Large intestine (tissue), 3 donors: ENCODE data around the gene TMEM179. TPM values are rescaled to one million over a fixed set of nuclear protein-coding genes. Genes with fewer than 3 reads are reported as not detected.

Source experiments
- DNase-seq, 2 donors: peaks; one replicate each; pipeline versions ENCODE4 v3.0.0 to v3.0.0-alpha.2; 2013
- H3K27ac ChIP-seq: one replicate; pipeline ENCODE4 v1.5.1; 2013; ENCODE audit warnings: low read length
- H3K27me3 ChIP-seq: 2 replicates; pipeline ENCODE4 v1.6.1; 2013; ENCODE audit warnings: low read length; ENCODE audit not compliant: control insufficient read depth, insufficient read depth
- H3K36me3 ChIP-seq: 2 replicates; pipeline ENCODE4 v1.6.1; 2013; ENCODE audit warnings: low read length; ENCODE audit not compliant: control insufficient read depth, insufficient read depth
- H3K4me1 ChIP-seq: one replicate; pipeline ENCODE4 v1.6.1; 2013; ENCODE audit warnings: low read length; ENCODE audit not compliant: control insufficient read depth, insufficient read depth
- H3K4me3 ChIP-seq: one replicate; pipeline ENCODE4 v1.5.1; 2013; ENCODE audit warnings: low read length
- H3K9me3 ChIP-seq: one replicate; pipeline ENCODE4 v1.6.1; 2013; ENCODE audit warnings: mild to moderate bottlenecking, low read depth, low read length, moderate library complexity; ENCODE audit not compliant: control insufficient read depth
- WGBS: methylation state at CpG from one replicate; pipeline ENCODE4 v1.1.5; 2013; ENCODE audit warnings: low lambda C conversion rate; ENCODE audit not compliant: insufficient coverage; 5-methylcytosine and 5-hydroxymethylcytosine counted together
- polyA plus RNA-seq: library from polyadenylated mRNA; unstranded; fragments of 120-200 nt; gene quantifications from one replicate; pipeline ENCODE4 v1.2.1, GENCODE V29; 2013

Gene TMEM179
- polyA plus RNA-seq, 1 donor, result 11.8 TPM

- DNase-seq, result no peak
Measured at GRCh38 chr14:104561632-104562495, 42.7 kb downstream of the TMEM179 start.

GRCh38 chr14:104561124-104561557 is 43.4 kb downstream of the TMEM179 start:
- Histone ChIP-seq H3K27me3 (peaks cover 20% of the 10 kb centered on the region), H3K36me3 (no peaks in the 10 kb centered on the region), H3K4me3 (no peak overlapping the region), H3K27ac (no peak overlapping the region), H3K4me1 (peaks cover 8% of the 10 kb centered on the region), H3K9me3 (no peaks in the 10 kb centered on the region)
- DNase-seq, result no peak
- WGBS, result no CpG with 5 or more reads among the region's 17 CpGs

More at GRCh38 chr14:104561632-104562495, 42.7 kb downstream of the TMEM179 start:
- Histone ChIP-seq H3K9me3 (no peaks in the 10 kb centered on the region), H3K27ac (no peak overlapping the region), H3K36me3 (no peaks in the 10 kb centered on the region), H3K27me3 (peaks cover 20% of the 10 kb centered on the region), H3K4me1 (peaks cover 8% of the 10 kb centered on the region), H3K4me3 (no peak overlapping the region)
- WGBS, result 80% methylated on average over 2 of the region's 23 CpGs

- WGBS, result no CpG with 5 or more reads among the region's 3 CpGs
- no peak overlapping the region for H3K4me3 ChIP-seq
- peaks cover 8% of the 10 kb centered on the region for H3K4me1 ChIP-seq
- H3K36me3 ChIP-seq, result no peaks in the 10 kb centered on the region
- no peak for DNase-seq
- H3K9me3 ChIP-seq, result no peaks in the 10 kb centered on the region
- no peak overlapping the region for H3K27ac ChIP-seq
- H3K27me3 ChIP-seq, result peaks cover 18% of the 10 kb centered on the region
Measured at GRCh38 chr14:104560586-104560945, 44.0 kb downstream of the TMEM179 start.

GRCh38 chr14:104559804-104560585 is 44.6 kb downstream of the TMEM179 start:
- Histone ChIP-seq H3K27me3 (peaks cover 13% of the 10 kb centered on the region), H3K4me1 (peaks cover 8% of the 10 kb centered on the region), H3K9me3 (no peaks in the 10 kb centered on the region), H3K27ac (no peak overlapping the region), H3K4me3 (no peak overlapping the region), H3K36me3 (no peaks in the 10 kb centered on the region)
- no peak for DNase-seq
- WGBS, result no CpG with 5 or more reads among the region's 21 CpGs

- no peak overlapping the region for H3K27ac ChIP-seq
- H3K4me1 ChIP-seq, result peaks cover 9% of the 10 kb centered on the region
- H3K27me3 ChIP-seq, result peaks cover 5% of the 10 kb centered on the region
- no CpG with 5 or more reads among the region's 15 CpGs for WGBS
- no peaks in the 10 kb centered on the region for H3K9me3 ChIP-seq
- no peak overlapping the region for H3K4me3 ChIP-seq
- no peaks in the 10 kb centered on the region for H3K36me3 ChIP-seq
- DNase-seq, result no peak
Measured at GRCh38 chr14:104559028-104559803, 45.4 kb downstream of the TMEM179 start.

- H3K27me3 ChIP-seq, result peaks cover 3% of the 10 kb centered on the region
- no peaks in the 10 kb centered on the region for H3K9me3 ChIP-seq
- H3K36me3 ChIP-seq, result no peaks in the 10 kb centered on the region
- WGBS, result no CpG with 5 or more reads among the region's 16 CpGs
- H3K4me3 ChIP-seq, result no peak overlapping the region
- DNase-seq, result no peak
- peaks cover 3% of the 10 kb centered on the region for H3K4me1 ChIP-seq
- H3K27ac ChIP-seq, result no peak overlapping the region
Measured at GRCh38 chr14:104558231-104559027, 46.1 kb downstream of the TMEM179 start.

GRCh38 chr14:104557766-104558165 is 46.8 kb downstream of the TMEM179 start:
- Histone ChIP-seq H3K36me3 (no peaks in the 10 kb centered on the region), H3K9me3 (no peaks in the 10 kb centered on the region), H3K27ac (no peak overlapping the region), H3K4me1 (peaks cover 3% of the 10 kb centered on the region), H3K4me3 (no peak overlapping the region), H3K27me3 (peaks cover 3% of the 10 kb centered on the region)
- DNase-seq, result no peak
- no CpG with 5 or more reads among the region's 1 CpG for whole genome bisulfite sequencing

- Histone ChIP-seq H3K27ac (no peak overlapping the region), H3K36me3 (no peaks in the 10 kb centered on the region), H3K4me3 (no peak overlapping the region), H3K4me1 (peaks cover 3% of the 10 kb centered on the region), H3K27me3 (peaks cover 3% of the 10 kb centered on the region), H3K9me3 (no peaks in the 10 kb centered on the region)
- no peak for DNase-seq
- no CpG with 5 or more reads among the region's 5 CpGs for WGBS
Measured at GRCh38 chr14:104557086-104557485, 47.5 kb downstream of the TMEM179 start.

- no peak overlapping the region for H3K27ac ChIP-seq
- H3K9me3 ChIP-seq, result no peaks in the 10 kb centered on the region
- H3K36me3 ChIP-seq, result no peaks in the 10 kb centered on the region
- H3K4me3 ChIP-seq, result no peak overlapping the region
- peaks cover 3% of the 10 kb centered on the region for H3K4me1 ChIP-seq
- peaks cover 3% of the 10 kb centered on the region for H3K27me3 ChIP-seq
- no CpG with 5 or more reads among the region's 13 CpGs for WGBS
- DNase-seq, result no peak
Measured at GRCh38 chr14:104556256-104557021, 48.1 kb downstream of the TMEM179 start.
